GM19463 (cell line): ENCODE measurements around the gene REEP1.
A peak's percentile ranks its signal among the peaks of the same experiment; 100 is the strongest.

Source experiments
- ATAC-seq: cut with Tn5 transposase; IDR thresholded peaks from one replicate; pipeline ENCODE4 v1.9.1; 2021; ENCODE audit warnings: mild to moderate bottlenecking, moderate library complexity; ENCODE audit not compliant: unreplicated experiment

REEP1 gene

DNA sequence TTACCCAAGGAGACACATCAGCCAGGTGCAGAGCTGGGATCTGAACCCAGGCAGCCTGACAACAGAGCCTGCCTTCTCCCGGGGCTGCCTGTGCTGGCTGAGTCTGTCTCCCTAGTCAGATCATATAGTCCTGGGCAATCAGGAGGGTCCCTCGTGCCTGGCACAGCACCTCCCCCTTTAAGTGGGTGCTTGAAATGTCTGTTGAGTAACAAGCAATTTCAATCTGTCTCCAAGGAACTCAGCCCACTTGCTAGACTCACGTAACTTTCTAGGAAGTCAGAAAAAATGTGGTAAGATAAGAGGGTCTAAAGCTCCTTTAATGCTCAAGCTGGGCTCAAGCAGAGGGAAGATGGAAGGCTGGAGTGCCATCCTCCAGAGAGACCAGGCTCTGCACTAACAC lies 51.9 kb downstream of the REEP1 start:
- ATAC-seq, result no peak

- ATAC-seq, result no peak
These were observed 52.4 kb downstream of the REEP1 start for GRCh38 chr2:86284987-86285386.

GRCh38 chr2:86284401-86284841 lies 53.0 kb downstream of the REEP1 start:
- no peak for ATAC-seq

GRCh38 chr2:86283411-86284030 lies 53.9 kb downstream of the REEP1 start:
- ATAC-seq, result no peak

DNA sequence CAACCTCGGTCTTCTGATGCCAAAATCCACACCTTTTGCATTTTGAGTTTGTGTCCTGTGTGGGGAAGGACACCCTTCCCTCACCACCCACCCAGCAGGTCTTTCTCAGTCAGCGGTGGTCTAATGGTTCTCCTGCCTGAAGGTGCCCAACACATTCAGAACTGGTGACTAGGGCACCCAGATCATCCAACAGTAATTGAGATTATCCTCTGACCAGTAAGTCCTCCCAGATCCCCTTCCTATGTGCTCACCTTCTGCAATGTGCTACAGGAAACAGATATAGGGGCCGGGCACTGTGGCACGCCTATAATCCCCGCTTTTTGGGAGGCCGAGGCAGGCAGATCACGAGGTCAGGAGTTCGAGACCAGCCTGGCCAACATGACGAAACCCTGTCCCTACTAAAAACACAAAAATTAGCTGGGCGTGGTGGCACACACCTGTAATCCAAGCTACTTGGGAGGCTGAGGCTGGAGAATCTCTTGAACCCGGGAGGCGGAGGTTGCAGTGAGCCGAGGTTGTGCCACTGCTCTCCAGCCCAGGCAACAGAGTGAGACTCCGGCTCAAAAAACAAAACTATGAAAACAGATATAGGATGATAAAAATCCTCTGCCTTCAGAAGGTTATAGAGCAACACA lies 56.2 kb downstream of the REEP1 start:
- no peak for ATAC-seq

- no peak for ATAC-seq
These were observed 57.2 kb downstream of the REEP1 start for GRCh38 chr2:86280191-86280667.

GRCh38 chr2:86275962-86276361 lies 61.5 kb downstream of the REEP1 start:
- ATAC-seq, result no peak

GRCh38 chr2:86275384-86275799 lies 62.0 kb downstream of the REEP1 start:
- peak; percentile 26 for ATAC-seq

DNA sequence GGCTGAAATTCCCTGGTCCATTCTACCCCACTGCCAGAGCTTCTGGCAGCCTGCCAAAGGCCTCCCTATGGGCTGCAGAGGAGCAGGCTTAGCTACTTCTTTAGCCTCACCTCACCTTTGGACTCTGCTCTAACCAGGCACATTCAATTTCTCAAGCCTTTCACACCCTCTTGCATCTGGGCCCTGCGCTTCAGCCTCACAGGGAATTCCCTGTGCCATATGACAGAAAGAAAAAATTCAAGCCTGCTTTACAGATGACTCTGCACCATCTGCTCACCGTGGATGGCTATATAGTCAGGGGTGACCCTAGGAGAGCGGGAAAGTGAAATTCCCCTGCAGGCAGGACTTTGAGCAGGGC lies 62.5 kb downstream of the REEP1 start:
- ATAC-seq, result peak; percentile 80

DNA sequence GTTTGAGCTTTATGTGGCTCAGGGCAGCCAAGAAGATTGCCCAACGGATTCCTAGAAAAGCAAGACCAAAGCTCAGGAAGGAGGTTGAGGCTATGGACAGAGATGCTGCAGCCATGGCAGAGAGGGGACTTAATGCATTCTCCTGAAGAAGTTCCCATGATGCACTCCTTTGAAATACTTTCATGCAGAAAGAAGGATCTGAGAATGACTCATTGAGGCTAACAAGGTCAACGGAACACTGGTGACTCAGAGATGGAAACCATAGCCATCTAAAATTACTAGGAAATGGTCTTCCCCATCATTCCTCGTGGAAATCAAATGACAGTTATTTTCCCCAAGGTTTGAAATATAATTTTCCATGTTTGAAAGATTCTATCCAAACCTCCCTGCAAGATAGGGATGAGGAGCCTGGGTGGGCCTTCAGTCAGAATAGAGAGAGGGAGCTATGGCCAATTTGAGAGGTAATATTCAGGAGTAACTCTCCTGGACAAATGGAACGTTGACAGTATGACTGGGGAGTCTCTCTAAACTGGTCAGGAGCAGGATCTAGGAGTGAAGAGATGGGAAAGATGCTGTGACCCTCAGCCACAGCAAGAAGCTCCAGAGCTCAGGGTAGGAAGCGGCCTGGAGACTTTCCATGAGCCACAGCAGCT lies 63.0 kb downstream of the REEP1 start:
- ATAC-seq, result peak; percentile 44

DNA sequence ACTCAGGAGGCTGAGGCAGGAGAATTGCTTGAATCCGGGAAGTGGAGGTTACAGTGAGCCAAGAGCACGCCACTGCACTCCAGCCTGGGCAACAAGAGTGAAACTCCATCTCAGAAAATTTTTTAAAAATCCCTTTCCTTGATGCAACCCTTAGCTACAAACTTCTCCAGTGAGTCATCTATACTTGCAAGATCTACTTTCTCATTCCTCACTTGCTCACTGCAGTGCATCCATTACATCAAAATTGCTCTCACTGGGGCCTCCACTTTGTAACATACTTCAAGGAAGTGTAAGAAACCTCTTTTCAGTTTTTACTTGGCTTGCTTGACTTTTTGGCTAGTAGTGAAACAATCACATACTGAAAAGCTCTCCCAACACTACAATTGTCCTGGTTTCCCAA lies 65.3 kb downstream of the REEP1 start:
- ATAC-seq, result no peak

DNA sequence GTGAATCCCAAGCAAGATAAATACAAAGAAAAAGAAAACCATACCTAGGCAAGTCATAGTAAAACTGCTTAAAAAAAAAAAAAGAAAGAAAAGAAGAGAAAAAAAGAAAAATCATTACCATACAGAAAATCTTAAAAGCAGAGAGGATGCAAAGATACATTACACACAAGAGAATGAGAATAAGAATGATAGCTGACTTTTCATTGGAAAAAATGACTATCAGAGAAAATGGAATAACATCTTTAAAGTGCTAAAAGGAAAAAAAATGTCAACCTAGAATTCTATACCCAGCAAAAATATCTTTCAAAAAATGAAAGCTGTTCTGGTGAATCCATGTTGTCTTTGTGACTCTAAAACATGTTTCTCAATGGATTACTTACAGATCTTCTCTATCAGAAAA lies 66.2 kb downstream of the REEP1 start:
- no peak for ATAC-seq

- ATAC-seq, result no peak
These were observed 73.5 kb downstream of the REEP1 start for GRCh38 chr2:86263956-86264355.

GRCh38 chr2:86260978-86261377 lies 76.4 kb downstream of the REEP1 start:
- ATAC-seq, result no peak

DNA sequence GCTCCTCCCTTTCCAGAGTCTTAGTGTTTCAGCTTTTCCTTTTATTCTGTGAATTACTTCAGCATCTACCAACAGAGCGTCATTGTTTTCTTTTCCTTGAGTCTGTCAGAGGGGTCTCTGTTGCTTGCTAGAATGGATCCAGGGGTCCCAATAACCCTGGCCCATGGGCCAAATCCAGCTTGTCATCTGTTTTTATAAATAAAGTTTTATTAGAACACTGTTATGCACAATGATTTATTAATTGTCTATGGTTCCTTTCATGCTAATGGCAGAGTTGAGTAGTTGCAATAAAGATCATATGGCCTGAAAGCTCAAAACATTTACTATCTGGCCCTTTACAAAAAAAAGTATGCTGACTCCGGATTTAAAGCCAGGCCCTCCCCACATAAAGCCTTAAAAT lies 79.3 kb downstream of the REEP1 start:
- no peak for ATAC-seq

DNA sequence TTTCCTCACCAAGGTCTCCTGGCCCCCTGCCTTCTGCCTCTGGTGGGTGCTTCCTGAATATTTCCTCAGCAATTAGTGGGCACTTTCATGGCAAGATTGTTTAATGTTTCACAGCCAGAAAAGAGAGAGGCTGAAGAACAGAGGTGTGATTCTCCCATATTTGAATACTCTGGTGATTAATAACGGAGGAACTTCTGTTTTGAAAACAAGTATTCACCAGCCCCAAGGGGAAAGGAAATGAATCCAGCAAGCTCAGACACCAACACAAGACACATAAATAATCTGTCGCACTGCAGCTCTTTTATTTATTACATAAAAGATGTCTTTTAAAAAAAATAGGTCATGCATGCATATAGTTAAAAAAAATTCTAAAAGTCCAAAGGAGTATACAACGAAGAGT lies 80.4 kb downstream of the REEP1 start:
- no peak for ATAC-seq

DNA sequence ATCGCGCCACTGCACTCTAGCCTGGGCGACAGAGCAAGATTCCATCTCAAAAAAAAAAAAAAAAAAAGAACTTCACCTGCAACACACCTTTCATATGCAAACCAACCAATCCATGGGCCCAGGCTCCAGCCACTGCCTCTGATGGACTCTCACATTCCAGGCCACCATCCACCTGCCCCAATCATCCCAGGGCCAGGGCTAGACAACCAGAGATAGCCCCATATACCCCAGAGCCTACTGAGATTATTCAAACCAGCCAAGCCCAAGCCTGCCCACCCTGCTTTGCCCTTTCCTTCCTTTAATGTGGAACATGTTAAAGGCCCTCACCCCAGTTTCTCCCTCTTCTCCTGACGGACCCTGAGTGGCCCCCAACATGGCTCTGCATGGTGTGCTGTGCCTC lies 81.1 kb downstream of the REEP1 start:
- ATAC-seq, result no peak

DNA sequence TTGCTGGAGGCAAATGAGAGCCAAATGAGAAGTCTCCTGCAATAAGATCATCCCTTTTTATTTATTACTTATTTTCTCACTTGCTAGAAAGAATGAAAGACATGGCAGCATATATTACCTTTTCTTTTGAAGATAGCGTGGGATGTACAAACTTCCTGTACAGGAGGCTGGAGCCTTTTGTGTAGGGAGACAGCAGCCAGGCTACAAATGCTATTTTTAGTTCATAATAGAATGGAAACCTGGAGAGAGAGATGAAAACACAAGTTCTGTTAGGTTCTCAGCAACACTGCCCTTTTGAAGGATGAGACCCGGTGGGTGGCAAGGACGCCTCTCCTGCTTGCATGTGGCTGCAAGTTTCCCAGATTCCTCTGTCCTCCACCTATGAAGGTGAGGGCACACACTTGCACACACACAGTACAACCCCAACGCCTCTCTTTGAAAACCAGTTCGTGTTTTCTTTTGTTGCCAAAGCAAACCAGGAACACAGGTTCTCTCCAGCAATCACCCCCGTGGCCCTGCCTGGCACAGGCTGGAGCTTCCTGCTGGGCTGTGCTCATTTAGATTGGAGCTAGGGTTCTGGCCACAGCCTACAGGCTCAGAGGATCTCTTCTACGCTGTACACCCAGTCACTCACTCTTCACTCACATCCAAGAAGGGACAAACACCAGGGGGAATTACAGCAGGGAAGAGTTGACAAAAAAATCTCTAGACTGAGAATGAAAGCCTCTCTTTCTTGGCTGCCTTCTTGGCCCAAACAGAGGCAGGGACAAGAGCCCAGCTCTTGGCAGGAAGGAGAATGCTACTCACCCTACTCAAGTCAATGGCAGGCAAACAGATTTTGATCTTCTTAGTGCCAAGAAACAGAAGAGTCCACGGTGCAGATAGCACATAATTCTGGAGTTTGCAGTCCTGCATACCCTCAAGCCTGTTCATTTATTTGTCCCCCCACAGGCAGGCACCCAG lies 82.6 kb downstream of the REEP1 start:
- ATAC-seq, result no peak

GRCh38 chr2:86253424-86253823 lies 84.0 kb downstream of the REEP1 start:
- ATAC-seq, result no peak

GRCh38 chr2:86251840-86252266 lies 85.6 kb downstream of the REEP1 start:
- ATAC-seq, result no peak
